Measurements from ENCODE around the gene KIAA1143.

GRCh38 chr3:44771424-44772098 lies 10.1 kb upstream of the KIAA1143 start:
- TF ChIP-seq CTCF (IDR thresholded peaks at IDR 0.05; ENCODE audit: low read length) (no peak), EZH2 (optimal IDR thresholded peaks at IDR 0.05; ENCODE audit: low read depth, low read length) (no peak)
